Fibroblast of skin of left quadriceps (primary cell): ENCODE data around the gene MYO10.

Source experiments
- DNase-seq, 2 experiments: peaks; one replicate each; pipeline ENCODE4 v3.0.0-alpha.2; 2013; ENCODE audit warnings: low read depth in 2 of 2

Gene MYO10

GRCh38 chr5:16812911-16813310 lies 123.2 kb downstream of the MYO10 start:
- DNase-seq, result no peak

GRCh38 chr5:16812448-16812847 lies 123.6 kb downstream of the MYO10 start:
- DNase-seq, result no peak

GRCh38 chr5:16810208-16810854 lies 125.8 kb downstream of the MYO10 start:
- DNase-seq, result no peak

- DNase-seq, result peak; percentile 68
Observed at GRCh38 chr5:16809395-16810207, 126.5 kb downstream of the MYO10 start.

- DNase-seq, result no peak
Observed at GRCh38 chr5:16809010-16809394, 127.1 kb downstream of the MYO10 start.

GRCh38 chr5:16808021-16808420 lies 128.1 kb downstream of the MYO10 start:
- no peak for DNase-seq

GRCh38 chr5:16807547-16807864 lies 128.6 kb downstream of the MYO10 start:
- no peak for DNase-seq

GRCh38 chr5:16806711-16807546 lies 129.2 kb downstream of the MYO10 start:
- no peak for DNase-seq

- peak; percentile 84 for DNase-seq
Observed at GRCh38 chr5:16805486-16805885, 130.6 kb downstream of the MYO10 start.

- no peak for DNase-seq
Observed at GRCh38 chr5:16803831-16804230, 132.3 kb downstream of the MYO10 start.

- DNase-seq, result no peak
Observed at GRCh38 chr5:16800477-16800876, 135.6 kb downstream of the MYO10 start.

- no peak for DNase-seq
Observed at GRCh38 chr5:16799796-16800195, 136.3 kb downstream of the MYO10 start.

- no peak for DNase-seq
Observed at GRCh38 chr5:16797951-16798350, 138.1 kb downstream of the MYO10 start.

GRCh38 chr5:16794269-16794913 lies 141.7 kb downstream of the MYO10 start:
- no peak for DNase-seq

GRCh38 chr5:16792598-16793275 lies 143.4 kb downstream of the MYO10 start:
- no peak for DNase-seq

- no peak for DNase-seq
Observed at GRCh38 chr5:16791904-16792597, 144.0 kb downstream of the MYO10 start.

GRCh38 chr5:16791036-16791705 lies 144.9 kb downstream of the MYO10 start:
- no peak for DNase-seq

- no peak for DNase-seq
Observed at GRCh38 chr5:16788957-16789356, 147.1 kb downstream of the MYO10 start.

GRCh38 chr5:16787278-16787677 lies 148.8 kb downstream of the MYO10 start:
- DNase-seq, result no peak
